Bronchial epithelial cell (primary cell): ENCODE results near the gene RPS28. TPM values are rescaled to one million over a fixed set of nuclear protein-coding genes. Genes with fewer than 3 reads are reported as not detected.
"Not testable (repeated sequence)": the region's sequence is repeated elsewhere in the genome, so short reads cannot be mapped to it uniquely, and the experiment has no call there.

Experiments used
- DNase-seq: peaks from one replicate; pipeline ENCODE4 v3.0.0-alpha.2; 2010; ENCODE audit warnings: low read depth
- FAIRE-seq: peaks from 2 replicates; lab custom pipeline; 2011; peaks lifted over from hg19 to GRCh38; lab: Jason Lieb, UNC
- H3K27me3 ChIP-seq: 2 replicates; pipeline ENCODE4 v1.5.1; 2011; ENCODE audit warnings: low read length; ENCODE audit not compliant: control insufficient read depth, insufficient read depth
- H3K36me3 ChIP-seq: 2 replicates; pipeline ENCODE4 v1.5.1; 2011; ENCODE audit warnings: low read length; ENCODE audit not compliant: control insufficient read depth, insufficient read depth
- H3K4me3 ChIP-seq: 2 replicates; pipeline ENCODE4 v1.5.1; 2011; ENCODE audit warnings: mild to moderate bottlenecking, low read depth, low read length, control low read depth
- total RNA-seq: library from RNA; depleted of rRNA; stranded (reverse); fragments of >200 nt; gene quantifications from 2 replicates; pipeline ENCODE4 v1.2.1, GENCODE V29; 2014
- TF ChIP-seq, protein P1 (sequence below): IDR thresholded peaks from 2 replicates; pipeline ENCODE4 v1.5.1; 2011; ENCODE audit warnings: mild to moderate bottlenecking, moderate library complexity, low read length, control low read depth, inconsistent platforms; ENCODE audit not compliant: insufficient read depth, severe bottlenecking

The RPS28 gene
- total RNA-seq, 1 donor from 2014 or later: 279 TPM

DNA sequence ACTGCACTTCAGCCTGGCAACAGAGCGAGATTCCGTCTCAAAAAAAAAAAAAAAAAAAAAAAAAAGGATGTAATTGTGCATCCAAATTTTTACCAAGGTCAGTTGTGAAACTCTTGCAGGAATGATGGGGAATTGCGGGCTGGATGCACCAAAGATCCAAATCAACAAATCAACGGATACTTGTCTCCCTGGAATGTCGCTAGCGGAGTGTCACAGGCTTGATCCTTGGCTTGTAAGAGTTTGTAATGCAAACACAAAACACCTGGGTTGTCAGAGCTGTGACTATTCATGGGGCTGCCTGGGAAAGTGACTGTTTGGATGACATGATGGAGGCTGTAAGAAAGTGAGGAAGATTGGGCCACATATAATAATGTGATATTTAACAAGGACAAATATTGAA, 17.5 kb downstream of the RPS28 start:
- no peak for FAIRE-seq
- Histone ChIP-seq H3K4me3 (no peak overlapping the region), H3K27me3 (peaks cover 6% of the 10 kb centered on the region), H3K36me3 (no peaks in the 10 kb centered on the region)
- DNase-seq: no peak
- TF ChIP-seq, protein P1, sequence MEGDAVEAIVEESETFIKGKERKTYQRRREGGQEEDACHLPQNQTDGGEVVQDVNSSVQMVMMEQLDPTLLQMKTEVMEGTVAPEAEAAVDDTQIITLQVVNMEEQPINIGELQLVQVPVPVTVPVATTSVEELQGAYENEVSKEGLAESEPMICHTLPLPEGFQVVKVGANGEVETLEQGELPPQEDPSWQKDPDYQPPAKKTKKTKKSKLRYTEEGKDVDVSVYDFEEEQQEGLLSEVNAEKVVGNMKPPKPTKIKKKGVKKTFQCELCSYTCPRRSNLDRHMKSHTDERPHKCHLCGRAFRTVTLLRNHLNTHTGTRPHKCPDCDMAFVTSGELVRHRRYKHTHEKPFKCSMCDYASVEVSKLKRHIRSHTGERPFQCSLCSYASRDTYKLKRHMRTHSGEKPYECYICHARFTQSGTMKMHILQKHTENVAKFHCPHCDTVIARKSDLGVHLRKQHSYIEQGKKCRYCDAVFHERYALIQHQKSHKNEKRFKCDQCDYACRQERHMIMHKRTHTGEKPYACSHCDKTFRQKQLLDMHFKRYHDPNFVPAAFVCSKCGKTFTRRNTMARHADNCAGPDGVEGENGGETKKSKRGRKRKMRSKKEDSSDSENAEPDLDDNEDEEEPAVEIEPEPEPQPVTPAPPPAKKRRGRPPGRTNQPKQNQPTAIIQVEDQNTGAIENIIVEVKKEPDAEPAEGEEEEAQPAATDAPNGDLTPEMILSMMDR: no peak

DNA sequence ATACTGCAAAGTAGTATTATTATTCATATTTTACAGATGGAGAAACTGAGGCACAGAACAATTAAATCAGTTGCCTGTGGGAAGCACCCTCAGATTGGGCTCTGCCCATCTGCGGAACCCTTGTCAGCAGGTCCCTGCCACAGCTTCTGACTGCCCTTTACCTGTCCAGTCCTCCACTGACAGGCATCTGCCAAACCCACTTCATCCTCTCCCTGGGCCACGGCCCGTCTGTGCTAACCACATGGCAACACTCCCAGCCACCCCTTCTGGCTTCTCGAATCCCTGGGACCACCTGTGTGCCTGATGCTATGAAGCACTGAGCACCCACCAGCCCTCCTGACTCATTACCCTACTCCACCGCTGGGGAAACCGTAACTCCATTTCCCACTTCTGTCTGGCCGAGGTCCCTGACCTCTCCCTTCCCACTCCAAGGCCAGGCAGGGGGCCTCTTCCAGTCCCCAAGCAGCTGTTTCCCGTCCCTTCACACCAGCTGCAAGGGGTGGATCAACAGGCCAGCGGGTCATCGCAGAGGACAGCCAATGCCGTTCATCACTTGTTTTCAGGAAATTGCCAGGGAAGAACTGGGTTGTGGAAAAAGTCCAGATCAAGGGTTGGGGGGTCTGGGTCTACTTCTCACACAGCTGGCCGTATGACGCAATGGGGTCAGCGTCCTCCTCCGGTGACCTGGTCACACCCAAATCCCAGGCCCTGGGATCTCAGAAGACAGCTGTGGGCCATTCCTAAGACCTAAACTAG, 19.2 kb downstream of the RPS28 start:
- TF ChIP-seq, protein P1: no peak
- FAIRE-seq (no peak), DNase-seq (no peak)
- Histone ChIP-seq H3K27me3 (no peaks in the 10 kb centered on the region), H3K36me3 (no peaks in the 10 kb centered on the region), H3K4me3 (no peak overlapping the region)

DNA sequence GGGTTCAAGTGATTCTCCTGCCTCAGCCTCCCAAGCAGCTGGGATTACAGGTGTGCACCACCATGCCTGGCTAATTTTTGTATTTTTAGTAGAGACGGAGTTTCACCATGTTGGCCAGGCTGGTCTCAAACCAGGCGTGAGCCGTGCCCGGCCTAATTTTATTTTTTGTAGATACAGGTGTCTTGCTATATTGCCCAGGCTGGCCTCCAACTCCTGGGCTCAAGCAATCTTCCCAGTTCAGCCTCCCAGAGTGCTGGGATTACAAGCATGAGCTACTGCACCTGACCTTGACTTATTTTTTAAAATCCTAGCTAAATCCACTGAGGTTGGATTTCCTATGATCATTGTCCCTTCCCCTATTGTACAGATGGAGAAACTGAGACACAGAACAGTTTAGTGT, 20.2 kb downstream of the RPS28 start:
- H3K27me3 ChIP-seq, H3K36me3 ChIP-seq, H3K4me3 ChIP-seq, DNase-seq, FAIRE-seq: not testable (repeated sequence)

DNA sequence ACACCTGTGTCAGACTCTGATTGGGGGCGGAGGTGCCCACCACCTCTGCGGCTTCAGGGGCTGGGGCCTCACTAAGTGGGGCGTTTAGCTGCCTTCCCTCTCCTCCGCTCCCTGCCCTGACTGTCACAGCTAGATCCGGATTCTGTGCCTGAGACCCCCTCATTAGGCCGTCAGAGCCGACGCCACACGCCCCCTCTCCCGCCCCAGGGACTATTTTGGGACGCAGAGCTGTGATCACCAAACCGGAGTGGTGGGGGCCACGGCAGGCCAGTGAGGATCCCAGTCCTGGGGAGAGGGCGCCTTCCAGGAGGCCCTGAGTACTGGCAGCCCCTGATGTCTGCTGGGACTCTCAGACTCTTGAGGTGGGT, 21.0 kb downstream of the RPS28 start:
- TF ChIP-seq, protein P1: no peak
- FAIRE-seq (no peak), DNase-seq (no peak)
- H3K4me3 ChIP-seq: no peak overlapping the region
- H3K27me3 ChIP-seq: no peaks in the 10 kb centered on the region
- no peaks in the 10 kb centered on the region for H3K36me3 ChIP-seq

DNA sequence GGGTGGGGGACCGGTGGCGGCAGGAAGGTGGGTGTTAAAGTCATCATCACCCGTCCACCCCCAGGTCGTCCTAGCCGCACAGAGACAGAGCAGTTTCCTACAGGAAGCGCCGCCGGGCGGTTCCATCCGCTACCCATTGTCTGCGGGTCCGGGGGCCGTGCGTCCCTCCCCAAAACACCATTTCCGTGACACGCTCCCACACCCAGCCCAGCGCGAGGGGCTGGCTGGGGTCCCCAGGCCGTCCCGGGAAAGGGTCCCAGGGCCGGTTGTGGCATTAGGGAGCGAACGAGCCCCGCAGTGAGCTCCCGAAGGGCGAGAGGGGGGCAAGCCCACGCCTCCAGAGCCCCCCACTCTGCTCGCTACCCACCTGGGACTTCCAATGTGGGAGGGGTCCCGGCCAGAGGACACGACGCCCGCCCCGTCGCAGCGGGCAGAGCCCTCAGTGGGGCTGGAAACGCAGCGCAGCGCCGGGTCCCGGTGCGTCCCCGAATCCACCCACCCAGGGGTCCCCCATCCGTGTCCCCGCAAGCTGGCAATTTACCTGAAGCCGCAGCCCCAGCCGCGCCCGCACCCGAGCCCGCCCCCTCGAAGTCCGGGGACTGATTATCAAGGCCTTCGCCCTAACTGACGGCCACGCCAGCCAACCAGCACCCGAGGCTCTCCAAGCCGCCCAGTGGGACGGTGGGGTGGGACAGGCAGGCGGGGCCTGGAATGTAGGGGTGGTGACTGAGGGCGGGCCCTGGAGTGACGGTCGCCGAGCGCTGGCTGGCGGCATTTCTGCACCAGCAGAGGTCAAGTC, 21.6 kb downstream of the RPS28 start, which contains the start of gene KANK3:
Gene KANK3 (minus strand): TSS at position 579 of the 799 bp plus-strand sequence. CDS start 5,434 bp downstream, outside the sequence.
- DNase-seq (peak; percentile 85), FAIRE-seq (no peak)
- Histone ChIP-seq H3K4me3 (peak within 1 kb of the TSS; percentile 41), H3K36me3 (no peaks in the 10 kb centered on the region), H3K27me3 (no peaks in the 10 kb centered on the region)
- TF ChIP-seq, protein P1: no peak

DNA sequence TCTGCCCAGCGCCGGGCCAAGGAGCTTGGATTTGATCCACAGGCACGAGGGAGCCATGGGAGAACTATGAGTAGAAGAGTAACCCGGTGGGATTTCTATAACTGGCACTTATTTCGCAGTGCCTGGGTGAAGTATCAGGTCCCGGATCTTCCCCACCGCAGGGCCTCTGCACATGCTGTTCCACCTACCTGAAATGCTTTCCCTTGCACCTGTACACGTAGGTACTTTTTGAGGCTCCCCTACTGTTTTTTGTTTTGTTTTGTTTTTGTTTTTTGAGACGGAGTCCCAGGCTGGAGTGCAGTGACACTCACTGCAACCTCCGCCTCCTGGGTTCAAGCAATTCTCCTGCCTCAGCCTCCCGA, 22.2 kb downstream of the RPS28 start:
- TF ChIP-seq, protein P1: no peak
- no peaks in the 10 kb centered on the region for H3K27me3 ChIP-seq
- no peaks in the 10 kb centered on the region for H3K36me3 ChIP-seq
- no peak overlapping the region for H3K4me3 ChIP-seq
- no peak for DNase-seq
- no peak for FAIRE-seq

DNA sequence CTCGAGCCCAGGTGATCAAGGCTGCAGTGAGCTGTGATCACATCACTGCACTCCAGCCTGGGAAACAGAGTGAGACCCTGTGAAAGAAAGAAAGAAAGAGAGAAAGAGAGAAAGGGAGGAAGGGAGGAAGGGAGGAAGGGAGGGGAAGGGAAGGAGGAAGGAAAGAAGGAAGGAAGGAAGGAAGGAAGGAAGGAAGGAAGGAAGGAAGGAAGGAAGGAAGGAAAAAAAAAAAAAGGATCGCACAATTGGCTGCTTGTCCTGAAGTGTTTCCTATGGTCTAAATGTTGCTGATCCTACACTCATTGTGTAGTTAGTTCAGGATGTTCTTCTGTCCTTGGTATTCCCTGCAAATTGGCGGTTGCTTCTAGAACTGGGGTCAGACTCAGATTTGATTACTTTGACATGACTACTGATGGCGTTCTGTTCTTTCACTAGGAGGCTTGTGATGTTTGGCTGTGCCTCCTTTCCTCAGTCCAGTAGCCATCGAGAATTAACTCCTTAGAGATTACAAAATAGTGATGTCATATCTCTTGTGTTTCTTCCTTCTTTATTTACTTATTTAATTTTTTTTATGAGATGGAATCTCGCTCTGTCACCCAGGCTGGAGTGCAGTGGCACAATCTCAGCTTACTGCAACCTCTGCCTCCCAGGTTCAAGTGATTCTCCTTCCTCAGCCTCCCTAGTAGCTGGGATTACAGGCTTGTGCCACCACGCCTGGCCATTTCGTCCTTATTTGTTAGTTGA, 28.5 kb downstream of the RPS28 start:
- H3K4me3 ChIP-seq, H3K36me3 ChIP-seq, FAIRE-seq, DNase-seq, H3K27me3 ChIP-seq: not testable (repeated sequence)
